ENCODE results near the gene CFLAR. TPM values are rescaled to one million over a fixed set of nuclear protein-coding genes. Genes with fewer than 3 reads are reported as not detected.
"Not testable (repeated sequence)": the region's sequence is repeated elsewhere in the genome, so short reads cannot be mapped to it uniquely, and the experiment has no call there.

CFLAR gene
- total RNA-seq, 2 experiments from 2014 or later, result 255 to 270 TPM

- Mint-ChIP-seq H3K4me1 (no peaks in the 10 kb centered on the region), H3K9me3 (ENCODE audit: low read depth) (no peaks in the 10 kb centered on the region), H3K4me3 (no peak overlapping the region), H3K27me3 (no peaks in the 10 kb centered on the region), H3K36me3 (ENCODE audit: low read depth) (peaks cover 3% of the 10 kb centered on the region), H3K27ac (no peak overlapping the region)
- intact Hi-C loops (cut with DNase I, micrococcal nuclease), result no loop called here
- ChIA-PET POLR2A (interaction anchor here (0.6 kb wide), 1 partner anchor 581 kb away, joined by 3 read pairs; no protein-coding TSS in a partner anchor), CTCF (interaction anchor here (1.0 to 2.4 kb wide), 3 partner anchors 10 to 43 kb away, joined by 3 to 11 read pairs (median 5); partner anchors contain the start of gene CFLAR)
- no peak for DNase-seq
- ATAC-seq, result no peak
Measured at GRCh38 chr2:201105759-201106158, 10.2 kb upstream of the CFLAR start.

- H3K27me3 Mint-ChIP-seq, result no peaks in the 10 kb centered on the region
- ChIA-PET CTCF (interaction anchor here (0.7 to 2.4 kb wide), 6 partner anchors 8 to 1095 kb away, joined by 3 to 11 read pairs (median 4); partner anchors contain the start of gene CFLAR), POLR2A (no interaction called here)
- H3K36me3 Mint-ChIP-seq (ENCODE audit: low read depth), result peaks cover 3% of the 10 kb centered on the region
- H3K4me3 Mint-ChIP-seq, result no peak overlapping the region
- DNase-seq (no peak), ATAC-seq (no peak)
- H3K9me3 Mint-ChIP-seq (ENCODE audit: low read depth), result no peaks in the 10 kb centered on the region
- intact Hi-C loops (cut with DNase I, micrococcal nuclease), result no loop called here
- H3K4me1 Mint-ChIP-seq, result no peaks in the 10 kb centered on the region
- no peak overlapping the region for H3K27ac Mint-ChIP-seq
Measured at GRCh38 chr2:201107624-201108023, 8.3 kb upstream of the CFLAR start.

- intact Hi-C loops (cut with DNase I, micrococcal nuclease), result no loop called here
- no peak overlapping the region for H3K4me3 Mint-ChIP-seq
Measured at GRCh38 chr2:201108341-201108740, 7.6 kb upstream of the CFLAR start.

GRCh38 chr2:201109186-201109585 is 6.8 kb upstream of the CFLAR start:
- intact Hi-C loops (cut with DNase I, micrococcal nuclease), result no loop called here
- Mint-ChIP-seq H3K27ac (no peak overlapping the region), H3K4me3 (no peak overlapping the region), H3K9me3 (ENCODE audit: low read depth) (no peaks in the 10 kb centered on the region), H3K36me3 (ENCODE audit: low read depth) (peaks cover 3% of the 10 kb centered on the region), H3K27me3 (no peaks in the 10 kb centered on the region), H3K4me1 (peaks cover 4% of the 10 kb centered on the region)
- ATAC-seq (no peak), DNase-seq (no peak)
- POLR2A ChIA-PET, result no interaction called here
- CTCF ChIA-PET, result interaction anchor here (0.6 to 2.4 kb wide), 2 partner anchors 8 to 50 kb away, joined by 3 to 6 read pairs; no protein-coding TSS in a partner anchor

More at GRCh38 chr2:201108341-201108740, 7.6 kb upstream of the CFLAR start:
- Mint-ChIP-seq H3K9me3 (ENCODE audit: low read depth) (no peaks in the 10 kb centered on the region), H3K27ac (no peak overlapping the region), H3K36me3 (ENCODE audit: low read depth) (peaks cover 3% of the 10 kb centered on the region), H3K27me3 (no peaks in the 10 kb centered on the region), H3K4me1 (peaks cover under 1% of the 10 kb centered on the region)
- DNase-seq, result no peak
- CTCF ChIA-PET, result interaction anchor here (0.6 to 2.4 kb wide), 4 partner anchors 31 to 740 kb away, joined by 3 to 6 read pairs (median 4); no protein-coding TSS in a partner anchor
- ATAC-seq, result no peak
- POLR2A ChIA-PET, result no interaction called here

- ChIA-PET POLR2A (no interaction called here), CTCF (interaction anchor here (0.6 to 1.4 kb wide), 5 partner anchors 12 to 67 kb away, joined by 3 to 4 read pairs (median 3); no protein-coding TSS in a partner anchor)
- intact Hi-C loops (cut with DNase I, micrococcal nuclease), result no loop called here
- H3K27ac Mint-ChIP-seq, result no peak overlapping the region
- no peaks in the 10 kb centered on the region for H3K9me3 Mint-ChIP-seq (ENCODE audit: low read depth)
- ATAC-seq (no peak), DNase-seq (no peak)
- H3K27me3 Mint-ChIP-seq, result no peaks in the 10 kb centered on the region
- H3K4me1 Mint-ChIP-seq, result peaks cover 16% of the 10 kb centered on the region
- peaks cover 6% of the 10 kb centered on the region for H3K36me3 Mint-ChIP-seq (ENCODE audit: low read depth)
- no peak overlapping the region for H3K4me3 Mint-ChIP-seq
Measured at GRCh38 chr2:201110615-201111014, 5.3 kb upstream of the CFLAR start.

GRCh38 chr2:201111096-201111495 is 4.9 kb upstream of the CFLAR start:
- H3K27me3 Mint-ChIP-seq, result no peaks in the 10 kb centered on the region
- intact Hi-C loops (cut with DNase I, micrococcal nuclease), result no loop called here
- no peaks in the 10 kb centered on the region for H3K9me3 Mint-ChIP-seq (ENCODE audit: low read depth)
- POLR2A ChIA-PET, result no interaction called here
- H3K36me3 Mint-ChIP-seq (ENCODE audit: low read depth), result peaks cover 6% of the 10 kb centered on the region
- CTCF ChIA-PET, result interaction anchor here (0.6 to 1.4 kb wide), 3 partner anchors 12 to 66 kb away, joined by 3 read pairs; no protein-coding TSS in a partner anchor
- peaks cover 19% of the 10 kb centered on the region for H3K4me1 Mint-ChIP-seq
- ATAC-seq, result no peak
- peak overlapping the region; percentile 14 for H3K27ac Mint-ChIP-seq
- H3K4me3 Mint-ChIP-seq, result no peak overlapping the region
- no peak for DNase-seq

- ATAC-seq, result no peak
- Mint-ChIP-seq H3K4me1 (peaks cover 21% of the 10 kb centered on the region), H3K27ac (peak overlapping the region; percentile 86), H3K9me3 (ENCODE audit: low read depth) (no peaks in the 10 kb centered on the region), H3K36me3 (ENCODE audit: low read depth) (peaks cover 11% of the 10 kb centered on the region), H3K27me3 (no peaks in the 10 kb centered on the region), H3K4me3 (peak overlapping the region; percentile 98)
- CTCF ChIA-PET, result interaction anchor here (1.2 kb wide), 1 partner anchor 118 kb away, joined by 4 read pairs; no protein-coding TSS in a partner anchor
- no peak for DNase-seq
- intact Hi-C loops (cut with DNase I, micrococcal nuclease), result no loop called here
- POLR2A ChIA-PET, result interaction anchor here (0.7 kb wide), 1 partner anchor 401 kb away, joined by 3 read pairs; no protein-coding TSS in a partner anchor
Measured at GRCh38 chr2:201114350-201114749, 1.6 kb upstream of the CFLAR start.

- peaks cover 14% of the 10 kb centered on the region for H3K36me3 Mint-ChIP-seq (ENCODE audit: low read depth)
- H3K4me1 Mint-ChIP-seq, result peaks cover 21% of the 10 kb centered on the region
- CTCF ChIA-PET, result interaction anchor here (1.2 to 2.5 kb wide), 5 partner anchors 8 to 118 kb away, joined by 4 to 11 read pairs (median 4); partner anchors contain the start of gene CASP10
- POLR2A ChIA-PET, result no interaction called here
- no peaks in the 10 kb centered on the region for H3K27me3 Mint-ChIP-seq
- DNase-seq (no peak), ATAC-seq (no peak)
- peak overlapping the region; percentile 98 for H3K4me3 Mint-ChIP-seq
- H3K9me3 Mint-ChIP-seq (ENCODE audit: low read depth), result no peaks in the 10 kb centered on the region
- H3K27ac Mint-ChIP-seq, result peak overlapping the region; percentile 86
- intact Hi-C loops (cut with DNase I, micrococcal nuclease), result loop anchor here in 1 of 2 experiments (5.0 kb wide), 1 partner anchor 67 kb away; the partner anchor contains the start of gene CASP10
Measured at GRCh38 chr2:201114846-201115245, 1.1 kb upstream of the CFLAR start.

GRCh38 chr2:201116959-201117734 is 1.2 kb downstream of the CFLAR start:
- Mint-ChIP-seq H3K9me3 (ENCODE audit: low read depth) (no peaks in the 10 kb centered on the region), H3K36me3 (ENCODE audit: low read depth) (peaks cover 33% of the 10 kb centered on the region), H3K27me3 (no peaks in the 10 kb centered on the region), H3K4me1 (peaks cover 31% of the 10 kb centered on the region), H3K4me3 (peak overlapping the region; percentile 98), H3K27ac (peak overlapping the region; percentile 100)
- no peak for DNase-seq
- ChIA-PET POLR2A (interaction anchor here (0.6 to 2.5 kb wide), 9 partner anchors 18 to 404 kb away, joined by 3 to 14 read pairs (median 4); partner anchors contain the start of genes CASP10 and CLK1), CTCF (interaction anchor here (0.6 to 4.0 kb wide), 25 partner anchors 8 to 1061 kb away, joined by 3 to 31 read pairs (median 5); partner anchors contain the start of genes CASP10, NIF3L1, ORC2 and STRADB)
- intact Hi-C loops (cut with DNase I, micrococcal nuclease), result loop anchor here (1.0 to 5.0 kb wide), 9 partner anchors 46 to 404 kb away; partner anchors contain the start of genes HYCC2 (in 2 of the 2), BZW1 (in 1 of the 2), CASP10 (in 1 of the 2) and CLK1 (in 1 of the 2)
- ATAC-seq, result peak; percentile 35

- ChIA-PET POLR2A (interaction anchor here (0.6 to 2.5 kb wide), 9 partner anchors 17 to 404 kb away, joined by 3 to 14 read pairs (median 4); partner anchors contain the start of genes CASP10 and CLK1), CTCF (interaction anchor here (0.6 to 4.0 kb wide), 23 partner anchors 8 to 1061 kb away, joined by 3 to 31 read pairs (median 5); partner anchors contain the start of genes CASP10, NIF3L1, ORC2 and STRADB)
- Mint-ChIP-seq H3K4me1 (peaks cover 36% of the 10 kb centered on the region), H3K4me3 (peak overlapping the region; percentile 98), H3K36me3 (ENCODE audit: low read depth) (peaks cover 38% of the 10 kb centered on the region), H3K27ac (peak overlapping the region; percentile 100)
- peak; percentile 75 for DNase-seq
- H3K9me3 Mint-ChIP-seq (ENCODE audit: low read depth); H3K27me3 Mint-ChIP-seq: not testable (repeated sequence)
- peak; percentile 15 for ATAC-seq
- intact Hi-C loops (cut with DNase I, micrococcal nuclease), result loop anchor here (1.0 to 5.0 kb wide), 10 partner anchors 10 to 405 kb away; partner anchors contain the start of genes NIF3L1 (in 2 of the 2), PPIL3 (in 2 of the 2), CASP10 (in 1 of the 2) and CLK1 (in 1 of the 2)
Measured at GRCh38 chr2:201117735-201118094, 1.8 kb downstream of the CFLAR start.
